Measurements from ENCODE around the gene MTHFSD.

Gene MTHFSD

DNA sequence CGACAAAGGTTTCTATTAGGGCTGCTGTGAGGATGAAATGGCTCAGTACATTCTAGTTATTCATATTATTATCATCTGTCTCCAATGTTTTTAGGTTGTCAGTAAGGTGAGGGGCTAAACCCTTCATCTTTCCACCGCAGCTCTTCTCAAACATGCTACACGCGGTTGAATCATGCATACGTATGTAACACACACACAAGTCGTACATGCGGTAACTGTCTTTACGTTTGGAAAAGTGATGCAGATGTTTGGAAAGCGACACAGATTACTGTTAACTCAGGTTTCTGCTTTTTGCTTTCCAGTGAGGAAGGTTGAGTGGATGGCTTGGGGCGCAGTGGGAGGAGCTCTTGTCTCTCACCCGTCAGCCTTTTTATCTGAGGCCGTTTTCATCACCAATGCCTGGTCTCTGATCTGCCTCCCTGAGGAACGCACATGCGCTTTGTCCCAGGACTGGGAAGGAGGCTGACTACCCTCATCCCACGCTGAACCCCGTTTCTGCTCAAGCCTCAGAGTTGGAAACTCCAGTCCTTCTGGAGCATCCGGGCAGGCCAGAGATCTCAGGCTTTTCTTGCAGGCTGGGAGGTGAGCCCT lies 20.2 kb upstream of the MTHFSD start:
- peaks cover 90% of the 10 kb centered on the region for H3K4me1 Mint-ChIP-seq
- peaks cover 48% of the 10 kb centered on the region for H3K27me3 Mint-ChIP-seq (ENCODE audit: low read depth, poor library complexity)

DNA sequence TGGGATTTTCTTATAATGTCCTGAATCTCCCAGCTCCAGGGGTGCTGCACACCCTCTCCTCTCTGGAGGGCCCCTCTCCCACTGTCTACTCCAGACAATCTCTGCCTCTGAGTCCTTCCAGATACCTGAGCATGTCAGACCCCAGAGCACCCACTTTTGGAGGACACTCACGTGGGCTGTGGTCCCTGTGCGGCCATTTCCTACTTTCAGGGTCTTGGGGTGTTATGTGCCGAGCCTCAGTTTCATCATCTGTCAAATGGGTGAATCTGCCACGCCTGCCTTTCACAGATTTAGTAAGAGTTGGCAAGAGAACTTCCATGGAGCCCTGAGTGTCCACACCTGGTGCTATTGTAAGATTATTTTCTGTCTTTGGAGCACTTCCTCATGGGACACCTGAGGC lies 19.6 kb upstream of the MTHFSD start:
- peaks cover 48% of the 10 kb centered on the region for H3K27me3 Mint-ChIP-seq (ENCODE audit: low read depth, poor library complexity)
- H3K9me3 Mint-ChIP-seq: no peaks in the 10 kb centered on the region
- TF ChIP-seq, protein P1, sequence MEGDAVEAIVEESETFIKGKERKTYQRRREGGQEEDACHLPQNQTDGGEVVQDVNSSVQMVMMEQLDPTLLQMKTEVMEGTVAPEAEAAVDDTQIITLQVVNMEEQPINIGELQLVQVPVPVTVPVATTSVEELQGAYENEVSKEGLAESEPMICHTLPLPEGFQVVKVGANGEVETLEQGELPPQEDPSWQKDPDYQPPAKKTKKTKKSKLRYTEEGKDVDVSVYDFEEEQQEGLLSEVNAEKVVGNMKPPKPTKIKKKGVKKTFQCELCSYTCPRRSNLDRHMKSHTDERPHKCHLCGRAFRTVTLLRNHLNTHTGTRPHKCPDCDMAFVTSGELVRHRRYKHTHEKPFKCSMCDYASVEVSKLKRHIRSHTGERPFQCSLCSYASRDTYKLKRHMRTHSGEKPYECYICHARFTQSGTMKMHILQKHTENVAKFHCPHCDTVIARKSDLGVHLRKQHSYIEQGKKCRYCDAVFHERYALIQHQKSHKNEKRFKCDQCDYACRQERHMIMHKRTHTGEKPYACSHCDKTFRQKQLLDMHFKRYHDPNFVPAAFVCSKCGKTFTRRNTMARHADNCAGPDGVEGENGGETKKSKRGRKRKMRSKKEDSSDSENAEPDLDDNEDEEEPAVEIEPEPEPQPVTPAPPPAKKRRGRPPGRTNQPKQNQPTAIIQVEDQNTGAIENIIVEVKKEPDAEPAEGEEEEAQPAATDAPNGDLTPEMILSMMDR (IDR thresholded peaks at IDR 0.05): no peak
- peaks cover 85% of the 10 kb centered on the region for H3K4me1 Mint-ChIP-seq
- peak overlapping the region; percentile 96 for H3K4me3 Mint-ChIP-seq
- DNase-seq: no peak
- H3K36me3 Mint-ChIP-seq (ENCODE audit: low read depth): peaks cover 36% of the 10 kb centered on the region
- no peak overlapping the region for H3K27ac Mint-ChIP-seq

More for the DNA sequence above, 20.2 kb upstream of the MTHFSD start:
- H3K27ac Mint-ChIP-seq: no peak overlapping the region
- peaks cover 31% of the 10 kb centered on the region for H3K36me3 Mint-ChIP-seq (ENCODE audit: low read depth)
- peak overlapping the region; percentile 96 for H3K4me3 Mint-ChIP-seq
- DNase-seq: no peak
- H3K9me3 Mint-ChIP-seq: no peaks in the 10 kb centered on the region
- TF ChIP-seq, protein P1 (IDR thresholded peaks at IDR 0.05): no peak

DNA sequence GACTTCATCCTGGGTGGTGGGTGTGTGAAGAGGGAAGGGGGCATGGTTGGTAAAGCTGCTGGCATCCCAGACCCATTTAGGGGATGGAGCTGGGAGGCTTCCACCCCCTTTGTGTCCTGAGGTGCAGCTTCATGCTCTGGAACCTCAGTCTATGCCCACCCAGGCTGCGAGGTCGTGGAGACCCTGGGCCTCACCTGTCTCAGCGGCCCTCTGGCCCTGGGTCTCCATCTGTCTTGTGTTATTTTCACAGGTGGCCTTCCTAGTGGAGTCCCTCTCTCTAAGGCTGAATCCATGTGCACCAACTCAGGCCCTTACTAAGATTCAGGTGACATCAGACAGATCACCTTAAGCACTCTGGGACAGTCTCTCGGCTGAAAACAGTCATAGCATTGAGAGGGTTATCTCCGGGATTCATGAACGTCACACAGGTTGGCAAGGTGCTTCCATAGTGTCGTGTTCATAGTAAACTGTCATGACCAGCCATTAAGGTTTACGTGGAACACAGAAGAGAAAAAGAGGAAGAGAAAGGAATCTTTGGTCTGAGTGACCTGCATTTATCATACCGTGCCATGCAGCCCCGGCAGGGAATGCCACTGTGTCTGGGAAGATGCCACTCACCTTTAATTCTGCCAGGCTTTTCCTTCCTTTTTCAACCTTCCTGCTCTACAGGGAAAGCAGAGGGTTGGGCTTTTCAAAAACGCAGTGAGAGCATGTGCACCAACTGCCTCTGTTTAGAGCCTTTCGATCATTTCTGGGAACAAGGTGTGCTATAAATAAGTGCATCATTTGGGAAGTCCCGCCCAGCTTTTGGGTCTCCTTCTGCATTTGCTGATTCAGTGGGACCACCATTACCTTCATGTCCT lies 18.8 kb upstream of the MTHFSD start:
- no peak for DNase-seq
- Mint-ChIP-seq H3K27ac (peak overlapping the region; percentile 70), H3K27me3 (ENCODE audit: low read depth, poor library complexity) (peaks cover 52% of the 10 kb centered on the region), H3K36me3 (ENCODE audit: low read depth) (peaks cover 44% of the 10 kb centered on the region), H3K4me3 (peak overlapping the region; percentile 95), H3K9me3 (no peaks in the 10 kb centered on the region), H3K4me1 (peaks cover 81% of the 10 kb centered on the region)
- TF ChIP-seq, protein P1 (IDR thresholded peaks at IDR 0.05): no peak

DNA sequence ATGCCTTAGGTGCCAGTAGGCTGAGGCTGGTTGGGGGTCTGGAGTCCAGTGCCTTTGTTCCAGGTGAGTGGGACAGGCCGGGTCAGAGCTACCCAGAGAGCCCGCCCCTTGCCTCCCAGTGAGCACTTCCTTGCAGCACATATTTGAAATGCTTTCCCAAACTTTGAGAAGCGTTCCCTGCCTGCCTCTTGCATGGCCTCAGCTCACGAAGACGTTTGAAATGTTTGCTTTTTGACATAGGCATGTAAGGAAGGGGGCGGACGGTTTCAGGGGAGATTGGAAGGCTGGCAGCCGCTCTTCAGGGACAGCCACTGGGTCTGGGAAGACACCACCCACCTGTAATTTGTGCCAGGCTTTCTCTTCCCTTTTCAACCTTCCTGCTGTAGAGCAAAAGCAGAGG lies 18.2 kb upstream of the MTHFSD start:
- H3K4me3 Mint-ChIP-seq: peak overlapping the region; percentile 95
- no peaks in the 10 kb centered on the region for H3K9me3 Mint-ChIP-seq
- H3K36me3 Mint-ChIP-seq (ENCODE audit: low read depth): peaks cover 48% of the 10 kb centered on the region
- H3K4me1 Mint-ChIP-seq: peaks cover 74% of the 10 kb centered on the region
- DNase-seq: no peak
- TF ChIP-seq, protein P1 (IDR thresholded peaks at IDR 0.05): no peak
- H3K27me3 Mint-ChIP-seq (ENCODE audit: low read depth, poor library complexity): peaks cover 54% of the 10 kb centered on the region
- H3K27ac Mint-ChIP-seq: peak overlapping the region; percentile 58

DNA sequence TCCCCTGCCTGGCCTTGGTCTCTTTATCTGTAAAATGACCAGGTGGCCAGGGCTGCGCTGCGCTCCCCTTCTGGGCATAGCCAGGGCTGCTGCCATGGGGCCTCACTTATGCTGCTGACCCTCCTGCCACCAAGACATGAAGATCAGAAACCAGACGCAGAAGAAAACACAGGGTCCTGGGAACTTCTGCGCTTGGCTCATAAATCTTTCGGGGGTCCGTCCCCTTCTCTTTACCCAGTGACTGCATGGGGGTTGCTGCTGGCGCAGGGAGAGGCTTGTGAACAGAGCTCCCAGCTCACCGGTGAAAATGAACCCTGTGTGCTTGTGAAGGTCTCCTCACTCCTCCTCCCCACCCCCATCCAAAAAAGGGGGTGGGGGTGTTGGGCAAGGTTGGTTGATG lies 17.6 kb upstream of the MTHFSD start:
- DNase-seq: peak; percentile 51
- Mint-ChIP-seq H3K36me3 (ENCODE audit: low read depth) (peaks cover 48% of the 10 kb centered on the region), H3K9me3 (no peaks in the 10 kb centered on the region), H3K4me3 (peak overlapping the region; percentile 95), H3K4me1 (peaks cover 68% of the 10 kb centered on the region), H3K27me3 (ENCODE audit: low read depth, poor library complexity) (peaks cover 49% of the 10 kb centered on the region), H3K27ac (peak overlapping the region; percentile 53)
- TF ChIP-seq, protein P1 (IDR thresholded peaks at IDR 0.05): no peak
